H1 (cell line): ENCODE measurements around the gene SCAF1. TPM values are rescaled to one million over a fixed set of nuclear protein-coding genes. Genes with fewer than 3 reads are reported as not detected.

Experiments
- ASH2L ChIP-seq: fragments of 200-600, 300-600 bp; sonication (generic); IDR thresholded peaks from one replicate; pipeline ENCODE4 v1.7.1; 2017; ENCODE audit warnings: low read length
- CHD1 ChIP-seq: IDR thresholded peaks from 2 replicates; pipeline ENCODE4 v1.6.1; 2012; ENCODE audit warnings: low read depth, low read length, improper control_type of control experiment
- CTCF ChIP-seq, 3 experiments: IDR thresholded peaks; 1 replicate in 2 of 3; 2 replicates in 1 of 3; pipeline versions ENCODE4 v1.5.1 to v1.6.1; 2011; ENCODE audit warnings: low read length in 3 of 3, mild to moderate bottlenecking in 3 of 3, inconsistent platforms in 2 of 3, low read depth in 1 of 3, moderate library complexity in 1 of 3; ENCODE audit not compliant: insufficient read depth in 1 of 3; ENCODE audit errors: control extremely low read depth in 1 of 3
- FOSL1 ChIP-seq: IDR thresholded peaks from 2 replicates; pipeline ENCODE4 v1.6.1; 2011; ENCODE audit warnings: mild to moderate bottlenecking, low read depth, low read length, moderate library complexity; ENCODE audit not compliant: insufficient read depth
- HDAC2 ChIP-seq, 2 experiments: fragments of 300-600 bp in 1 of 2; sonication (generic) in 1 of 2; IDR thresholded peaks; 2 replicates each; pipeline ENCODE4 v1.6.1; 2011 to 2012; ENCODE audit warnings: low read depth in 2 of 2, low read length in 2 of 2, mild to moderate bottlenecking in 2 of 2, moderate library complexity in 2 of 2, borderline replicate concordance in 1 of 2, inconsistent platforms in 1 of 2
- JUN ChIP-seq: IDR thresholded peaks from 2 replicates; pipeline ENCODE4 v1.6.1; 2011; ENCODE audit warnings: low read depth, mild to moderate bottlenecking, improper control_type of control experiment, low read length
- JUND ChIP-seq: IDR thresholded peaks from 2 replicates; pipeline ENCODE4 v1.6.1; 2011; ENCODE audit warnings: mild to moderate bottlenecking, improper control_type of control experiment, low read length
- POLR2A ChIP-seq, 2 experiments: IDR thresholded peaks; 1 replicate in 1 of 2; 2 replicates in 1 of 2; pipeline ENCODE4 v1.6.1; 2011; ENCODE audit warnings: low read depth in 2 of 2, low read length in 2 of 2, mild to moderate bottlenecking in 2 of 2; ENCODE audit errors: control extremely low read depth in 1 of 2
- POU5F1 ChIP-seq: IDR thresholded peaks from 2 replicates; pipeline ENCODE4 v1.6.1; 2011; ENCODE audit warnings: low read depth, mild to moderate bottlenecking, low read length, moderate library complexity
- RNF2 ChIP-seq: fragments of 200-900, 300-1000 bp; sonication (generic); IDR thresholded peaks from 2 replicates; pipeline ENCODE4 v1.7.1; 2016; ENCODE audit warnings: borderline replicate concordance, low read depth, mild to moderate bottlenecking, antibody characterized with exemption, low read length; ENCODE audit not compliant: poor library complexity, severe bottlenecking; ENCODE audit errors: missing control alignments
- RXRA ChIP-seq: IDR thresholded peaks from 2 replicates; pipeline ENCODE4 v1.6.1; 2011; ENCODE audit warnings: low read depth, mild to moderate bottlenecking, low read length, moderate library complexity; ENCODE audit not compliant: insufficient read depth
- SIN3A ChIP-seq, 2 experiments: IDR thresholded peaks in 1 of 2; conservative IDR thresholded peaks in 1 of 2; 2 replicates each; pipeline ENCODE4 v1.6.1; 2011 to 2012; ENCODE audit warnings: low read length in 2 of 2, improper control_type of control experiment in 1 of 2, low read depth in 1 of 2, mild to moderate bottlenecking in 1 of 2
- SP4 ChIP-seq: IDR thresholded peaks from 2 replicates; pipeline ENCODE4 v1.6.1; 2012; ENCODE audit warnings: low read length, inconsistent platforms
- TBP ChIP-seq: IDR thresholded peaks from 2 replicates; pipeline ENCODE4 v1.6.1; 2011; ENCODE audit warnings: low read depth, low read length, improper control_type of control experiment
- YY1 ChIP-seq: IDR thresholded peaks from 2 replicates; pipeline ENCODE4 v1.6.1; 2011; ENCODE audit warnings: low read depth, mild to moderate bottlenecking, low read length
- polyA plus RNA-seq, 7 experiments: library from polyadenylated mRNA; depleted of rRNA in 3 of 7; stranded (reverse) in 5 of 7; unstranded in 2 of 7; fragments of >200 nt in 5 of 7; fragments of 200-250 nt in 2 of 7; gene quantifications; 1 replicate in 5 of 7; 2 replicates in 1 of 7; 4 replicates in 1 of 7; pipeline versions ENCODE4 v1.2.1 to v1.2.3, GENCODE V29; 2011 to 2013; ENCODE audit warnings: missing spikeins in 2 of 7, mixed read lengths in 2 of 7
- total RNA-seq: library from RNA; stranded (reverse); fragmentation: NEBNext Ultra II Directional; extraction: Animal tissue kit (Norgen Biotek cat#: 25700); gene quantifications from 2 replicates; pipeline ENCODE4 v1.2.1, GENCODE V29; 2021
- TF ChIP-seq, protein P1 (sequence below): IDR thresholded peaks from 2 replicates; pipeline ENCODE4 v1.6.1; 2011; ENCODE audit warnings: low read length, improper control_type of control experiment
- TF ChIP-seq, protein P2 (sequence below): IDR thresholded peaks from 2 replicates; pipeline ENCODE4 v1.6.1; 2012; ENCODE audit warnings: inconsistent platforms
- TF ChIP-seq, protein P3 (sequence below): IDR thresholded peaks from 2 replicates; pipeline ENCODE4 v1.6.1; 2012; ENCODE audit warnings: inconsistent platforms

Gene SCAF1
- total and polyA plus RNA-seq, 2 of the 8 experiments (the other 6 are each of a cell fraction or from before 2014, with no cell fraction given), result 9.7 to 81.7 TPM

GRCh38 chr19:49691243-49692146 is 49.5 kb downstream of the SCAF1 start (continued):
- TF ChIP-seq, protein P1, sequence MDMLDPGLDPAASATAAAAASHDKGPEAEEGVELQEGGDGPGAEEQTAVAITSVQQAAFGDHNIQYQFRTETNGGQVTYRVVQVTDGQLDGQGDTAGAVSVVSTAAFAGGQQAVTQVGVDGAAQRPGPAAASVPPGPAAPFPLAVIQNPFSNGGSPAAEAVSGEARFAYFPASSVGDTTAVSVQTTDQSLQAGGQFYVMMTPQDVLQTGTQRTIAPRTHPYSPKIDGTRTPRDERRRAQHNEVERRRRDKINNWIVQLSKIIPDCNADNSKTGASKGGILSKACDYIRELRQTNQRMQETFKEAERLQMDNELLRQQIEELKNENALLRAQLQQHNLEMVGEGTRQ, result no peak
- no peak for TF ChIP-seq RXRA
- no peak; a peak in 1 of 4 replicates for TF ChIP-seq CTCF (IDR thresholded peaks at IDR 0.05; ENCODE audit: control extremely low read depth in 1 of 3, insufficient read depth in 1 of 3, low read depth in 1 of 3, low read length in 3 of 3)
- TF ChIP-seq FOSL1, result no peak
- no peak for TF ChIP-seq TBP
- no peak for TF ChIP-seq JUN
- TF ChIP-seq, protein P2, sequence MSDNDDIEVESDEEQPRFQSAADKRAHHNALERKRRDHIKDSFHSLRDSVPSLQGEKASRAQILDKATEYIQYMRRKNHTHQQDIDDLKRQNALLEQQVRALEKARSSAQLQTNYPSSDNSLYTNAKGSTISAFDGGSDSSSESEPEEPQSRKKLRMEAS, result peak; percentile 47
- peak in 1 of 2 experiments; percentile 1; a peak in 1 of 4 replicates for TF ChIP-seq HDAC2 (IDR thresholded peaks at IDR 0.05; ENCODE audit: borderline replicate concordance in 1 of 2, low read depth in 2 of 2, low read length in 2 of 2)
- no peak for TF ChIP-seq POLR2A (IDR thresholded peaks at IDR 0.05; ENCODE audit: control extremely low read depth in 1 of 2, low read depth in 2 of 2, low read length in 2 of 2)
- no peak for TF ChIP-seq POU5F1
- no peak for TF ChIP-seq SP4
- 0 out of 4 replicates have a peak, but pooled peaks of 1 of the 2 experiments have one; percentile 36 for TF ChIP-seq SIN3A (conservative IDR thresholded peaks at IDR 0.05 in 1 of 2, IDR thresholded peaks at IDR 0.05 in 1 of 2; ENCODE audit: low read depth in 1 of 2, low read length in 2 of 2)
- TF ChIP-seq RNF2, result no peak
- TF ChIP-seq CHD1, result no peak
- TF ChIP-seq, protein P3, sequence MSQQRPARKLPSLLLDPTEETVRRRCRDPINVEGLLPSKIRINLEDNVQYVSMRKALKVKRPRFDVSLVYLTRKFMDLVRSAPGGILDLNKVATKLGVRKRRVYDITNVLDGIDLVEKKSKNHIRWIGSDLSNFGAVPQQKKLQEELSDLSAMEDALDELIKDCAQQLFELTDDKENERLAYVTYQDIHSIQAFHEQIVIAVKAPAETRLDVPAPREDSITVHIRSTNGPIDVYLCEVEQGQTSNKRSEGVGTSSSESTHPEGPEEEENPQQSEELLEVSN, result peak; percentile 65
- TF ChIP-seq ASH2L, result no peak
- TF ChIP-seq JUND, result no peak
- TF ChIP-seq YY1, result no peak
